K562 (cell line): ENCODE results near the gene KIF6. TPM values are rescaled to one million over a fixed set of nuclear protein-coding genes. Genes with fewer than 3 reads are reported as not detected.
"Not testable (repeated sequence)": the region's sequence is repeated elsewhere in the genome, so short reads cannot be mapped to it uniquely, and the experiment has no call there.

ENCODE experiments used
- ATAC-seq: fragments of 200-7000 bp; cut with Tn5 transposase; 3 replicates; pipeline ENCODE4 v1.9.1; 2020; ENCODE audit warnings: moderate library complexity
- BruUV-seq: library from RNA; stranded (reverse); fragments of 400-500 nt; replicated peaks from 2 replicates; lab custom pipeline; 2021; lab: Mats Ljungman, UMichigan
- CTCF ChIA-PET: fragments of 300-600 bp; formaldehyde crosslinking; extraction: SDS; loops from one replicate; lab custom pipeline; 2021; ENCODE audit warnings: low intra/inter-chr PET ratio; lab: Yijun Ruan, JAX
- POLR2A ChIA-PET: fragments of 300-600, 350-650 bp; sonication (Branson Sonifier 250); formaldehyde crosslinking; extraction: SDS; loops from one replicate; lab custom pipeline; 2021; ENCODE audit warnings: antibody characterized with exemption, inconsistent platforms; lab: Yijun Ruan, JAX
- DNase-seq, 4 experiments: peaks; one replicate each; pipeline versions ENCODE4 v3.0.0 to v3.0.0-alpha.2; 2011 to 2018; ENCODE audit warnings: low spot score in 3 of 4, mixed read lengths in 3 of 4; ENCODE audit errors: extremely low read depth in 1 of 4
- FAIRE-seq: peaks from 2 replicates; lab custom pipeline; 2011; peaks lifted over from hg19 to GRCh38; lab: Jason Lieb, UNC
- H2AFZ ChIP-seq: 2 replicates; pipeline ENCODE4 v1.6.0; 2011; ENCODE audit warnings: low read depth, low read length, control low read depth, inconsistent platforms
- H3K27ac ChIP-seq: fragments of 200-600 bp; 3 replicates; pipeline ENCODE4 v1.8.0; 2011; ENCODE audit warnings: low read depth, mild to moderate bottlenecking, control low read depth, inconsistent platforms, low read length, moderate library complexity, mixed read lengths; ENCODE audit errors: extremely low read depth
- H3K27me3 ChIP-seq, 2 experiments: fragments of 300-600 bp in 1 of 2; 2 replicates in 1 of 2; 3 replicates in 1 of 2; pipeline versions ENCODE4 v1.6.0 to v1.8.0; 2011; ENCODE audit warnings: inconsistent platforms in 2 of 2, low read length in 2 of 2, mild to moderate bottlenecking in 1 of 2, mixed read lengths in 1 of 2, moderate library complexity in 1 of 2; ENCODE audit not compliant: control insufficient read depth in 2 of 2, insufficient read depth in 2 of 2
- H3K36me3 ChIP-seq: fragments of 300-600 bp; 3 replicates; pipeline ENCODE4 v1.8.0; 2011; ENCODE audit warnings: mild to moderate bottlenecking, low read length, inconsistent platforms; ENCODE audit not compliant: control insufficient read depth, insufficient read depth
- H3K4me1 ChIP-seq, 2 experiments: fragments of 200-600 bp in 1 of 2; replicated peaks in 1 of 2; 2 replicates in 1 of 2; 3 replicates in 1 of 2; pipeline versions ENCODE4 v1.5.1 to v1.8.0; 2011; ENCODE audit warnings: inconsistent platforms in 2 of 2, low read length in 2 of 2, mild to moderate bottlenecking in 1 of 2, mixed read lengths in 1 of 2, moderate library complexity in 1 of 2; ENCODE audit not compliant: control insufficient read depth in 2 of 2, insufficient read depth in 2 of 2
- H3K4me2 ChIP-seq: 2 replicates; pipeline ENCODE4 v1.6.1; 2011; ENCODE audit warnings: low read length, control low read depth, inconsistent platforms, mixed read lengths; ENCODE audit not compliant: insufficient read depth
- H3K4me3 ChIP-seq: fragments of 200-600 bp; sonication (generic), shearing (Covaris generic); 2 replicates; pipeline ENCODE4 v1.5.1; 2016; ENCODE audit warnings: control low read depth, inconsistent platforms
- H3K79me2 ChIP-seq: fragments of 200-600 bp; 3 replicates; pipeline ENCODE4 v1.8.0; 2011; ENCODE audit warnings: low read length, inconsistent platforms; ENCODE audit not compliant: control insufficient read depth, insufficient read depth
- H3K9ac ChIP-seq, 2 experiments: 2 replicates each; pipeline versions ENCODE4 v1.6.0 to v1.6.1; 2011; ENCODE audit warnings: low read depth in 2 of 2, low read length in 2 of 2, control low read depth in 1 of 2, inconsistent platforms in 1 of 2, mild to moderate bottlenecking in 1 of 2, mixed read lengths in 1 of 2; ENCODE audit not compliant: insufficient read depth in 1 of 2
- H3K9me1 ChIP-seq: one replicate; pipeline ENCODE4 v1.6.0; 2011; ENCODE audit warnings: inconsistent platforms, mild to moderate bottlenecking, low read length, moderate library complexity; ENCODE audit not compliant: control insufficient read depth, insufficient read depth
- H3K9me3 ChIP-seq: replicated peaks from 2 replicates; pipeline ENCODE4 v1.5.1; 2011; ENCODE audit warnings: low read depth, low read length, inconsistent platforms; ENCODE audit not compliant: control insufficient read depth, insufficient read depth
- H4K20me1 ChIP-seq: replicated peaks from 2 replicates; pipeline ENCODE4 v1.6.1; 2011; ENCODE audit warnings: low read length, inconsistent platforms, mixed read lengths; ENCODE audit not compliant: control insufficient read depth, insufficient read depth
- SPI1 ChIP-seq: IDR thresholded peaks from 2 replicates; pipeline ENCODE4 v1.6.1; 2011; ENCODE audit warnings: low read depth, low read length, control low read depth, borderline replicate concordance
- TEAD4 ChIP-seq, 2 experiments: sonication (generic) in 1 of 2; formaldehyde crosslinking in 1 of 2; IDR thresholded peaks; 2 replicates each; pipeline versions ENCODE4 v1.6.1 to v1.8.0; 2012 to 2022; ENCODE audit warnings: borderline replicate concordance in 1 of 2, inconsistent platforms in 1 of 2, low read length in 1 of 2, mild to moderate bottlenecking in 1 of 2, missing genetic modification reagents in 1 of 2
- ZBTB17 ChIP-seq: fragments of 450-650 bp; formaldehyde crosslinking; IDR thresholded peaks from 2 replicates; pipeline ENCODE4 v1.4.0; 2020; ENCODE audit warnings: mild to moderate bottlenecking
- WGBS: fragments of 100-300 bp; shearing (Covaris generic); methylation state at CpG from one replicate; pipeline ENCODE4 v1.1.6; 2016; ENCODE audit warnings: low coverage, mixed read lengths; ENCODE audit not compliant: insufficient coverage; ENCODE audit errors: missing lambda C conversion rate; 5-methylcytosine and 5-hydroxymethylcytosine counted together
- in situ Hi-C: fragments of 300-500 bp; cut with MboI; formaldehyde crosslinking; loops from 4 replicates; pipeline ENCODE4 v1.15.0; 2018; ENCODE audit warnings: inconsistent platforms, mixed read lengths
- intact Hi-C: fragments of 100-400 bp; cut with micrococcal nuclease; formaldehyde crosslinking; loops from 2 replicates; pipeline ENCODE4 v1.14.2; 2022
- polyA plus RNA-seq, 8 experiments: library from polyadenylated mRNA; depleted of rRNA in 4 of 8; stranded (reverse) in 5 of 8; unstranded in 3 of 8; fragments of >200 nt; fragmentation: Nextera tagmentation in 2 of 8; fragmentation: Illumina TruSeq in 1 of 8; extraction: Ambion mirVana in 2 of 8; extraction: Trizol in 1 of 8; gene quantifications; 2 replicates each; pipeline versions ENCODE4 v1.2.1 to v1.2.3, GENCODE V29; 2011 to 2014; ENCODE audit warnings: inconsistent platforms in 1 of 8, missing spikeins in 1 of 8
- total RNA-seq, 7 experiments: library from RNA; depleted of rRNA in 6 of 7; stranded (reverse); fragments of >200 nt in 6 of 7; fragmentation: Illumina TruSeq in 2 of 7; extraction: Trizol in 2 of 7; gene quantifications; 2 replicates each; pipeline versions ENCODE4 v1.2.1 to v1.2.3, GENCODE V29; 2011 to 2021; ENCODE audit warnings: low replicate concordance in 1 of 7

KIF6 gene
- total and polyA plus RNA-seq, 9 of the 15 experiments (the other 6 are each of a cell fraction or from before 2014, with no cell fraction given) = not detected

DNA sequence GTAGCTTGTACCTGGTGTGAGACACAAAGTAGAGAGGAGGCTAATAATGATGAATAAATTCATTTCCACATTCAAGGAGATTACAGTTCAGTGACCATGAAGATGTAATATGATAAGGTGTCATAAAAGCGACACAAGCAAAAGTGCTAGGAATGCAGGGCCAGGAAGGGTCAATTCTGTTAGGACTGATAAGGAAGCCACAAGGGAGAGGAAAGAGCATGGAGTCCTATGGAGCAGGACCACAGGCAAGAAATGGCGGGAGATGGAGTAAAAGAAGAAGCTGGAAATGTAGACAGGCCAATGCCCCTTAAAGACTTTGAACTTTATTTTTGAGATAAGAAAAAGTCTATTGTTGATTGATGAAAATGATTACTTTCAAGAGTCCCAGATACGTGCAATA is 240.9 kb downstream of the KIF6 start:
- POLR2A ChIA-PET = interaction anchor here (0.6 kb wide), 1 partner anchor 260 kb away, joined by 3 read pairs; no protein-coding TSS in a partner anchor
- H3K9me3 ChIP-seq = no peaks in the 10 kb centered on the region
- no peaks in the 10 kb centered on the region for H3K79me2 ChIP-seq
- WGBS = 0% methylated on average over 3 of the region's 3 CpGs
- no peak overlapping the region for H3K9ac ChIP-seq
- no peak overlapping the region for H2AFZ ChIP-seq
- intact Hi-C loops = no loop called here
- CTCF ChIA-PET = no interaction called here
- in situ Hi-C loops = no loop called here
- FAIRE-seq (no peak), ATAC-seq (no peak), DNase-seq (peak in 1 of 4 experiments; percentile 4)
- H3K4me3 ChIP-seq = no peak overlapping the region
- no peak overlapping the region for H3K4me2 ChIP-seq
- H3K9me1 ChIP-seq = no peaks in the 10 kb centered on the region
- H3K36me3 ChIP-seq = no peaks in the 10 kb centered on the region
- H3K4me1 ChIP-seq = no peaks in the 10 kb centered on the region
- no peaks in the 10 kb centered on the region for H4K20me1 ChIP-seq
- TF ChIP-seq TEAD4 (IDR thresholded peaks at IDR 0.05; ENCODE audit: low read length) = peak; percentile 48; the same call in 1 of the 2 replicates
- TF ChIP-seq TEAD4 (CRISPR knock-in tag; IDR thresholded peaks at IDR 0.05; ENCODE audit: borderline replicate concordance) = no peak
- TF ChIP-seq ZBTB17 (CRISPR knock-in tag) = no peak
- no TSS peak for BruUV-seq
- no peaks in the 10 kb centered on the region for H3K27me3 ChIP-seq
- H3K27ac ChIP-seq = no peak overlapping the region

- H3K9ac ChIP-seq, ATAC-seq, FAIRE-seq, POLR2A ChIA-PET, H3K27ac ChIP-seq, H2AFZ ChIP-seq, H3K36me3 ChIP-seq, in situ Hi-C loops, H3K4me3 ChIP-seq, H3K4me1 ChIP-seq, H3K9me3 ChIP-seq, H3K4me2 ChIP-seq, H4K20me1 ChIP-seq, BruUV-seq, CTCF ChIA-PET, DNase-seq, H3K27me3 ChIP-seq, H3K79me2 ChIP-seq, H3K9me1 ChIP-seq: not testable (repeated sequence)
- TF ChIP-seq SPI1 = 0 out of 2 replicates have a peak, but pooled peaks have one; percentile 2
- WGBS = 0% methylated on average over 1 of the region's 1 CpG
- intact Hi-C loops = loop anchor here (10.0 kb wide), 1 partner anchor 1045 kb away; no protein-coding TSS in a partner anchor
Measured at GRCh38 chr6:39479819-39480218, 245.4 kb downstream of the KIF6 start.
